ENCODE measurements around the gene PSG11.
"Not testable (repeated sequence)": the region's sequence is repeated elsewhere in the genome, so short reads cannot be mapped to it uniquely, and the experiment has no call there.

The PSG11 gene

GRCh38 chr19:43026369-43026768 lies at the start of gene PSG11:
Gene PSG11 (minus strand): TSS chr19:43026469. CDS start chr19:43026372, 97 bp downstream.
- not testable (repeated sequence) for H3K27ac ChIP-seq, H3K4me3 ChIP-seq

DNA sequence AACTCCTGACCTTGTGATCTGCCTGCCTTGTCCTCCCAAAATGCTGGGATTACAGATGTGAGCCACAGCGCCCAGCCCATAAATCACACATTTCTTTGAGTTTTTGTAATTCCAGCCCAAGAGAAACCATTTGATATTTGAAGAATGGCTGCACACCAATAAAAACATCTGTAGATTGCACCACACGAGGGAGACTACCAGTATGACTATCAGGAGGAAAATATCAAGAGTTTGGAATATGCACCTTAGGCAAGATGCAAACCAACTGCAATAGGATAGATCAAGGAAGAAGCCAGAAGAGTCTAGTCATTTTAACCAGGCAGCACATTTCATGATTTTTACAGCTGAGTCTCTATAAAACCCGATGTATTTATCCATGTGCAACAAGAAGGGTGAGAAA lies 36.1 kb upstream of the PSG11 start:
- H3K4me3 ChIP-seq, H3K27ac ChIP-seq: not testable (repeated sequence)

GRCh38 chr19:43061326-43061725 lies 35.1 kb upstream of the PSG11 start:
- not testable (repeated sequence) for H3K4me3 ChIP-seq, H3K27ac ChIP-seq

GRCh38 chr19:43060254-43060653 lies 34.0 kb upstream of the PSG11 start:
- H3K4me3 ChIP-seq, H3K27ac ChIP-seq: not testable (repeated sequence)

DNA sequence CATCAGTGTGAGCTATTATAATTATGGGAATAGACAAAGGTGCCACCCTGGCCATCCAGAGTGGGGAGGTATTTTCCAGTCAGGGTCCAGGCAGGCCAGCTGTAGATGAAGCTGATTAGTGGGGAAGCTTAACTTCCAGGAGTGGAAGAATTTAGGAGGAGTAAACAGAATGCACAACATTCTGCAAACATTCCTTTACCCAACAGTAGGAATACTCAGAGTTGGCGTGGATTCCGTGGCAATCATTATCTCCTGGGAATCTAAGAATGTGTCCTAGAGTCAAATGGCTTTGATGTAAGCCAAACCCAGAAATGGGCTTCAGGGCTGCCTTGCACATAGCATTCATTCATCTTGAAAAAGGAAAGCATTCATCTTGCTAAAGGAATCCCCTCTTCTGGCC lies 33.2 kb upstream of the PSG11 start:
- H3K27ac ChIP-seq, H3K4me3 ChIP-seq: not testable (repeated sequence)

DNA sequence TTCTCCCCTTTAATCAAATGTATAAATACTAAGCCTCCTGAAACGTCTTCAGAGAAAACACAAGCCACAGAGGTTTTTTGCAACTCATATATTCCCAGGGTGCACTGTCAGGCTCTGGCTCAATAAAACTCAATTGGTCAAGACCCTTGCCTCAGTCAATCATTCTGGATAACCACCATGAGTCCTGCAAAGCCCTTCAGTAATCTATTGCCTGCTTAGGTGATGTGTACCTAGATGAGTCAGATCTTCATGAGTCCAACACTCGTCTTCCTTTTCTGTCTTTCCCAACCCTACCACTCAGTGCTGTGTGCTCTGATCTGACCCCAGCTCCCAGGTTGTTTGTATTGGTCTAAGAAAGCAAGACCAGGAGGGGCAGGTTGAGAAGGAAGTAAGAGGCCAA lies 32.2 kb upstream of the PSG11 start:
- not testable (repeated sequence) for H3K4me3 ChIP-seq, H3K27ac ChIP-seq

GRCh38 chr19:43047966-43048365 lies 21.7 kb upstream of the PSG11 start:
- H3K27ac ChIP-seq, H3K4me3 ChIP-seq: not testable (repeated sequence)

- H3K27ac ChIP-seq, H3K4me3 ChIP-seq: not testable (repeated sequence)
Observed at GRCh38 chr19:43046578-43046977, 20.3 kb upstream of the PSG11 start.

- not testable (repeated sequence) for H3K27ac ChIP-seq, H3K4me3 ChIP-seq
Observed at GRCh38 chr19:43043492-43044180, 17.4 kb upstream of the PSG11 start.

DNA sequence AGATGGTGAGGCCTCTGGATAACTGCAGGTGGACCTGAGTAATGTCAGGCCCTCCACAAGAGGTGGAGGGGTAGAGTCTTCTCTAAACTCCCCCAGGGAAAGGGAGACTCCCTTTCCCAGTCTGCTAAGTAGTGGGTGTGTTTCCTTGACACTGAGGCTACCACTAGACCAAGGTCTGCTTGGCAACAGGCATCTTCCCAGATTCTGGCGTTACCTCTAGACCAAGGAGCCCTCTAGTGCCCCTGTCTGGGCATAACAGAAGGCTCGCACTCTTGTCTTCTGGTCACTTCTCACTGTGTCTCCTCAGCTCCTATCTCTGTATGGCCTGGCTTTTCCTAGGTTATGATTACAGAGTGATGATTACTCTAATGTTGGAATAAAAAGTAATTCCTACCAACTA lies 5.4 kb upstream of the PSG11 start:
- H3K27ac ChIP-seq, H3K4me3 ChIP-seq: not testable (repeated sequence)

DNA sequence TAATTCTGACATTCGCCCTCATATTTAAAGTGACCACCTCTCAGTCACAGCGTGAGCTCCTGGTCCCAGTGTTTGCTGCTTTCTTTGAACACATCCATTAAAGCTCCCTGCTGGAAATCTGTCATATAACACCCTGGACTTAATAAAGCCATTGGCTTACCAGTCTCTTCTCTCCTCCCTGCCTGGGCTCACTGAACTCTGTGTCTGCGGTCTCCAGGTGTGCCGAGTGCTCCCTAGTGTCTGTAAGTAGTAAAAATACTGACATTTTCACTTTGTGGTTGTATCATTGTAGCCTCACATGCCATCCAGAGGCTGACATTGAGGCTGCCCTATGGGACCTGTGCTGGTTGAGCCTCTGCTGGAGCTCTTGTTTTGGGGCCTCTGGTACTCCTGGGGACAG lies 2.6 kb upstream of the PSG11 start:
- H3K4me3 ChIP-seq: no peak overlapping the region
- H3K27ac ChIP-seq: no peak overlapping the region

DNA sequence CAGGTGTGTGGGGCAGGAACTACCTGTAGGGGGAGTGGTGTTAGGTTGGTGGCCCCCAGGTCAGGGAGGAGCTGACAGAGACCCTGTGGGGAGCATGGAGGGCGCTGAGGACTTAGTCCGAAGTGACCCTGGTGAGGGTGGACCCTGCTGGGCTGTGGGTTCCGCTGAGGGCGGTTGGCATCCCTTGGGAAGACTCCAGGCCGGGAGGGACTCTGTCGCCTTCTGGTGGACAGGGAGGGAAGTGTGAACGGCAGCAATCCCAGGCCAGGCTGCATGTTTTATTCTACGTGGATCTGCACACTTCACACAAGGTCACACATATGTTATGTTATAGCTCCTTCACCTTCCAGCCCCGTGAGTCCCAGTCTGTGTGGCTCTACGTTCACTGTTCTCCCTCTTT lies 1.7 kb upstream of the PSG11 start:
- H3K27ac ChIP-seq, H3K4me3 ChIP-seq: not testable (repeated sequence)

DNA sequence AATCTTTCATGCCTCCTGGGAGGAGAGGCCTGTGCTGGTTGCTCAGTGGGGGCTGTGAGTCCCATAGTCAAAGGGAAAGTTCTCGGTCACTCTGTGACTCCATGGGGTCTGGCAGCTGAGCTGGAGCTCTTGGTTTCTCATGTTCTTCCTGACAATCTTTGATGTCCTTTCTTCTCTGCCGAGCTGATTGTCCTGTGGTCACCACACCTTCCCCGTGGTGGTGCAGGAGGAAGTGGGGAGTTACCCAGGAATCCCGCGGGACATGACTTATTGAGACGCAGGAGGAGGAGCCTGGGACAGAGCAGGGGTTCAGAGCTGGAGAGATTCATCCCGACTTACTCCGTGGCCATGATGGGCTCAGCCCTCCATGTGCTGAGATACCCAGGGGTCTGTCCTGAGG lies 792 bp upstream of the PSG11 start:
- H3K4me3 ChIP-seq, H3K27ac ChIP-seq: not testable (repeated sequence)

DNA sequence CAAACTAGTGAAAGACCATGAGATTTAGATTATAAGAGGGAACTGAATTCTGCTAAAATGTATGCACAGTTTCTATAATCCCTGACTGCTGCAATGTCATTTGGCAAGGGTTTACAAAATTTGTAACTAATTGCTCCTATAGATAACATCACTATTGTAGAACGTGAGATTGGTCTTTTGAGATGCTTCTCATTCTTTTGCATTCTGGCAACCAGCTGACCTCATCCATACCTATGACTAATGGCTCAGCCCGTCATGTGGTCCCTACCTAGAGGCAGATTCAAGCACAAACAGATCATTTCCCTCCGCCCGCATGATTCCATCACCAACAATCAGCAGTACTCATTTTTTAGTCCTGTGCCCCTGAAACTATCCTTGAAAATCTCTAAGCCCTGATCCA lies 4.2 kb downstream of the PSG11 start:
- H3K27ac ChIP-seq: peak overlapping the region in 2 of 21 experiments; percentile 7
- not testable (repeated sequence) for H3K4me3 ChIP-seq

DNA sequence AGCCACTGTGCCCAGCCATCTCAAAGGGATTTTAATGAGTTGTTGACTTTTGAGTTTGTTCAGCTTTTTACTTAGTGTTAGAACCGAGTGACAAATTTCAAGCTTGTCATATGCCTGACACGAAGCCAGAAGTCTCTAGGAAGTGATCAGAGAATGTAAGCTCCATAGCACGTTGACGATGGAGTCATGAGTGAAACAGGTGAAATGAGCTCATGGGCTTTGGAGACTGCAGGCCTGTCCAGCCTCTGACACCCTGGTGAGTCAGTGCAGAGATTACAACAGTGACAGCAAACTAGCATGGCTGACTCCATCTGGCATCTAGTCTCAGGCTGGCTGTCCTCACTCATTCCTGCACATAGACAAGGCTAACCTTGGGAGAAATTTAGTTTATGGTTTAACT lies 4.6 kb downstream of the PSG11 start:
- not testable (repeated sequence) for H3K4me3 ChIP-seq

GRCh38 chr19:43019588-43019987 lies 6.7 kb downstream of the PSG11 start:
- H3K27ac ChIP-seq: not testable (repeated sequence)

More for the DNA sequence above, 4.6 kb downstream of the PSG11 start:
- peak overlapping the region in 1 of 21 experiments; percentile 7 for H3K27ac ChIP-seq

DNA sequence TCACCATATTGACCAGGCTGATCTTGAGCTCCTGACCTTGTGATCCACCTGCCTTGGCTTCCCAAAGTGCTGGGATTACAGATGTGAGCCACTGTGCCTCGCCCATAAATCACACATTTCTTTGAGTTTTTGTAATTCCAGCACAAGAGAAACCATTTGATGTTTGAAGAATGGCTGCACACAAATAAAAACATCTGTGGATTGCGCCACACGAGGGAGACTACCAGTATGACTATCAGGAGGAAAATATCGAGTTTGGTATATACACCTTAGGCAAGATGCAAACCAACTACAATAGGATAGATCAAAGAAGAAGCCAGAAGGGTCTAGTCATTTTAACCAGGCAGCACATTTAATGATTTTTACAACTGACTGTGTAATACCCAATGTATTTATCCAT lies 20.4 kb downstream of the PSG11 start:
- H3K27ac ChIP-seq, H3K4me3 ChIP-seq: not testable (repeated sequence)

More at GRCh38 chr19:43019588-43019987, 6.7 kb downstream of the PSG11 start:
- H3K4me3 ChIP-seq: not testable (repeated sequence)

GRCh38 chr19:43004846-43005245 lies 21.4 kb downstream of the PSG11 start:
- H3K4me3 ChIP-seq, H3K27ac ChIP-seq: not testable (repeated sequence)

- H3K27ac ChIP-seq, H3K4me3 ChIP-seq: not testable (repeated sequence)
Observed at GRCh38 chr19:43003634-43004033, 22.6 kb downstream of the PSG11 start.

DNA sequence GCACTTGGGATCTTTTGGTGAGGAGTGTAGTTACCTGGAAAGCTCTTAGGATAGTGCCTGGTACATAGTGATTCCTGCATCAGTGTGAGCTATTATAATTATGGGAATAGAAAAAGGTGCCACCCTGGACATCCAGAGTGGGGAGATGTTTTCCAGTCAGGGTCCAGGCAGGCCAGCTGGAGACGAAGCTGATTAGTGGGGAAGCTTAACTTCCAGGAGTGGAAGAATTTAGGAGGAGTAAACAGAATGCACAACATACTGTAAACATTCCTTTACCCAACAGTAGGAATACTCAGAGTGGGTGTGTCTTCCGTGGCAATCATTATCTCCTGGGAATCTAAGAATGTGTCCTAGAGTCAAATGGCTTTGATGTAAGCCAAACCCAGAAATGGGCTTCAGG lies 23.3 kb downstream of the PSG11 start:
- H3K27ac ChIP-seq, H3K4me3 ChIP-seq: not testable (repeated sequence)

DNA sequence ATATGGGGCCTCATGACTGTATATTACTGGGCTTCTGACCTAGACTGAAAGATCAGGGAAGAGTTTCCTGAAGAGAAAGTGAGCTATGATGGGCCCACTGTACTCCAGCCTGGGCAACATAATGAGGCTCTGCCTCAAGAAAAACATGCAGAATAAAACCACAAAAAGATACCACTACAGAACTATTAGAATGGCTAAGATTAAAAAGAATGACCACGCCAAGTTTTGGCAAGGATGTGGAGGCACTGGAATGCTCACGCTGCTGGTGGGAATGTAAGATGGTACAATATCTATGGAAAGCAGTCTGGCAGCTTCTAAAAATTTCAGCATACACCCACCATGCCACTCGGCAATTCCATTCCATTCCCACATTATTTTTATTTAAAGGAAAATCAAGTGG lies 30.1 kb downstream of the PSG11 start:
- H3K27ac ChIP-seq, H3K4me3 ChIP-seq: not testable (repeated sequence)

GRCh38 chr19:42992029-42992604 lies 34.2 kb downstream of the PSG11 start:
- H3K4me3 ChIP-seq, H3K27ac ChIP-seq: not testable (repeated sequence)
